ENCODE measurements around the gene PMPCA. TPM values are rescaled to one million over a fixed set of nuclear protein-coding genes. Genes with fewer than 3 reads are reported as not detected.

Gene PMPCA
- total RNA-seq, 1 experiment from 2014 or later, result 54.9 TPM

GRCh38 chr9:136380381-136380780 is 30.1 kb upstream of the PMPCA start:
- H3K27me3 ChIP-seq (ENCODE audit: low read length), result no peaks in the 10 kb centered on the region
- no peaks in the 10 kb centered on the region for H3K9me2 ChIP-seq (replicated peaks; ENCODE audit: low read length)
- ChIA-PET POLR2A (ENCODE audit: unreplicated experiment) (no interaction called here), CTCF (no interaction called here)
- no peaks in the 10 kb centered on the region for H4K20me1 ChIP-seq (ENCODE audit: low read length)
- no peaks in the 10 kb centered on the region for H3F3A ChIP-seq (ENCODE audit: low read length, unreplicated experiment)
- no peak overlapping the region for H2AFZ ChIP-seq (ENCODE audit: low read length)
- H3K79me2 ChIP-seq (ENCODE audit: low read length), result no peaks in the 10 kb centered on the region
- H3K9ac ChIP-seq (ENCODE audit: low read length), result no peak overlapping the region
- intact Hi-C loops (cut with micrococcal nuclease), result no loop called here
- no peak overlapping the region for H3K4me3 ChIP-seq (ENCODE audit: low read length)
- no peak for ATAC-seq
- no peak overlapping the region for H3K4me2 ChIP-seq (ENCODE audit: low read length)
- DNase-seq, result no peak
- no peaks in the 10 kb centered on the region for H3K36me3 ChIP-seq (ENCODE audit: low read depth, low read length)
- no peak for TF ChIP-seq EZH2phosphoT487 (IDR thresholded peaks at IDR 0.05; ENCODE audit: borderline replicate concordance, low read length)
- TF ChIP-seq EZH2 (IDR thresholded peaks at IDR 0.05; ENCODE audit: low read length, unreplicated experiment), result no peak
- TF ChIP-seq CTCF (conservative IDR thresholded peaks at IDR 0.05; ENCODE audit: low read depth, low read length), result no peak
- H3K27ac ChIP-seq (ENCODE audit: low read length), result no peak overlapping the region
- H3K4me1 ChIP-seq (ENCODE audit: insufficient read depth, low read length), result no peaks in the 10 kb centered on the region
- BruUV-seq (replicated peaks), result no TSS peak
- H3K9me3 ChIP-seq (ENCODE audit: low read length), result no peaks in the 10 kb centered on the region

GRCh38 chr9:136381311-136381710 is 29.1 kb upstream of the PMPCA start:
- ATAC-seq (no peak), DNase-seq (no peak)
- H3K9ac ChIP-seq (ENCODE audit: low read length), result no peak overlapping the region
- H3K27ac ChIP-seq (ENCODE audit: low read length), result no peak overlapping the region
- H3K27me3 ChIP-seq (ENCODE audit: low read length), result no peaks in the 10 kb centered on the region
- H3K4me2 ChIP-seq (ENCODE audit: low read length), result no peak overlapping the region
- H3K9me2 ChIP-seq (replicated peaks; ENCODE audit: low read length), result no peaks in the 10 kb centered on the region
- TF ChIP-seq EZH2 (IDR thresholded peaks at IDR 0.05; ENCODE audit: low read length, unreplicated experiment) (no peak), EZH2phosphoT487 (IDR thresholded peaks at IDR 0.05; ENCODE audit: borderline replicate concordance, low read length) (no peak), CTCF (conservative IDR thresholded peaks at IDR 0.05; ENCODE audit: low read depth, low read length) (no peak)
- BruUV-seq (replicated peaks), result no TSS peak
- H3K4me1 ChIP-seq (ENCODE audit: insufficient read depth, low read length), result no peaks in the 10 kb centered on the region
- H3K79me2 ChIP-seq (ENCODE audit: low read length), result no peaks in the 10 kb centered on the region
- H3K9me3 ChIP-seq (ENCODE audit: low read length), result no peaks in the 10 kb centered on the region
- H4K20me1 ChIP-seq (ENCODE audit: low read length), result no peaks in the 10 kb centered on the region
- peaks cover 5% of the 10 kb centered on the region; the same call in 1 of the 2 replicates for H3K36me3 ChIP-seq (ENCODE audit: low read depth, low read length)
- CTCF ChIA-PET, result no interaction called here
- no peak overlapping the region for H2AFZ ChIP-seq (ENCODE audit: low read length)
- no peak overlapping the region for H3K4me3 ChIP-seq (ENCODE audit: low read length)
- intact Hi-C loops (cut with micrococcal nuclease), result no loop called here
- H3F3A ChIP-seq (ENCODE audit: low read length, unreplicated experiment), result no peaks in the 10 kb centered on the region
- POLR2A ChIA-PET (ENCODE audit: unreplicated experiment), result no interaction called here

- Histone ChIP-seq H3K79me2 (ENCODE audit: low read length) (no peaks in the 10 kb centered on the region), H3K9me2 (replicated peaks; ENCODE audit: low read length) (no peaks in the 10 kb centered on the region), H3K36me3 (ENCODE audit: low read depth, low read length) (peaks cover 5% of the 10 kb centered on the region; the same call in 1 of the 2 replicates), H3K4me1 (ENCODE audit: insufficient read depth, low read length) (no peaks in the 10 kb centered on the region), H3K27ac (ENCODE audit: low read length) (no peak overlapping the region), H3K27me3 (ENCODE audit: low read length) (no peaks in the 10 kb centered on the region), H3K4me2 (ENCODE audit: low read length) (no peak overlapping the region), H3K9ac (ENCODE audit: low read length) (no peak overlapping the region), H4K20me1 (ENCODE audit: low read length) (no peaks in the 10 kb centered on the region), H3K9me3 (ENCODE audit: low read length) (no peaks in the 10 kb centered on the region), H3F3A (ENCODE audit: low read length, unreplicated experiment) (no peaks in the 10 kb centered on the region), H3K4me3 (ENCODE audit: low read length) (no peak overlapping the region), H2AFZ (ENCODE audit: low read length) (no peak overlapping the region)
- ATAC-seq (no peak), DNase-seq (no peak)
- POLR2A ChIA-PET (ENCODE audit: unreplicated experiment), result no interaction called here
- no peak for TF ChIP-seq CTCF (conservative IDR thresholded peaks at IDR 0.05; ENCODE audit: low read depth, low read length)
- TF ChIP-seq EZH2 (IDR thresholded peaks at IDR 0.05; ENCODE audit: low read length, unreplicated experiment), result no peak
- TF ChIP-seq EZH2phosphoT487 (IDR thresholded peaks at IDR 0.05; ENCODE audit: borderline replicate concordance, low read length), result no peak
- no TSS peak for BruUV-seq (replicated peaks)
- CTCF ChIA-PET, result no interaction called here
- intact Hi-C loops (cut with micrococcal nuclease), result no loop called here
Observed at GRCh38 chr9:136381966-136382513, 28.4 kb upstream of the PMPCA start.
